Fibroblast of lung (primary cell): Measurements from ENCODE around the gene F8A1.
"Not testable (repeated sequence)": the region's sequence is repeated elsewhere in the genome, so short reads cannot be mapped to it uniquely, and the experiment has no call there.

Experiments
- CTCF ChIP-seq, 2 donors: IDR thresholded peaks in 1 of 2; conservative IDR thresholded peaks in 1 of 2; 1 replicate in 1 of 2; 2 replicates in 1 of 2; pipeline ENCODE4 v1.5.1; 2011 to 2012; ENCODE audit warnings: low read length in 2 of 2, control low read depth in 1 of 2, inconsistent platforms in 1 of 2, low read depth in 1 of 2, mild to moderate bottlenecking in 1 of 2
- EZH2 ChIP-seq: IDR thresholded peaks from 2 replicates; pipeline ENCODE4 v1.5.1; 2012; ENCODE audit warnings: low read length, control low read depth, mild to moderate bottlenecking; ENCODE audit errors: missing control alignments

- TF ChIP-seq CTCF (conservative IDR thresholded peaks at IDR 0.05 in 1 of 2, IDR thresholded peaks at IDR 0.05 in 1 of 2; ENCODE audit: low read depth in 1 of 2, low read length in 2 of 2); EZH2: not testable (repeated sequence)
Observed at GRCh38 chrX:154885549-154885948, 606 bp upstream of the F8A1 start.
